GM19351 (cell line): ENCODE results near the gene TMEM9.

Experiments used
- ATAC-seq: cut with Tn5 transposase; IDR thresholded peaks from one replicate; pipeline ENCODE4 v1.9.1; 2021; ENCODE audit warnings: mild to moderate bottlenecking, moderate library complexity; ENCODE audit not compliant: unreplicated experiment

TMEM9 gene

GRCh38 chr1:201154389-201155165 lies at the start of gene TMEM9:
TSS of gene TMEM9 (minus strand) at chr1:201154474. CDS start at chr1:201153923, 551 bp downstream.
- ATAC-seq: peak; percentile 97

GRCh38 chr1:201198598-201198997 lies 44.3 kb upstream of the TMEM9 start:
- no peak for ATAC-seq

- no peak for ATAC-seq
Observed at GRCh38 chr1:201194046-201194445, 39.8 kb upstream of the TMEM9 start.

- ATAC-seq: no peak
Observed at GRCh38 chr1:201192261-201192788, 38.1 kb upstream of the TMEM9 start.

- ATAC-seq: no peak
Observed at GRCh38 chr1:201191653-201192260, 37.5 kb upstream of the TMEM9 start.

GRCh38 chr1:201190624-201191051 lies 36.4 kb upstream of the TMEM9 start, which contains the start of gene IGFN1:
TSS of gene IGFN1 (plus strand) at chr1:201190824. CDS start at chr1:201193294, 2,470 bp downstream.
- no peak for ATAC-seq

GRCh38 chr1:201190005-201190404 lies 35.7 kb upstream of the TMEM9 start:
- ATAC-seq: no peak

GRCh38 chr1:201189085-201189484 lies 34.8 kb upstream of the TMEM9 start:
- no peak for ATAC-seq

GRCh38 chr1:201186192-201186591 lies 31.9 kb upstream of the TMEM9 start:
- ATAC-seq: no peak

GRCh38 chr1:201185527-201186128 lies 31.4 kb upstream of the TMEM9 start:
- ATAC-seq: no peak

GRCh38 chr1:201185123-201185453 lies 30.8 kb upstream of the TMEM9 start:
- no peak for ATAC-seq

GRCh38 chr1:201184307-201185122 lies 30.2 kb upstream of the TMEM9 start:
- ATAC-seq: no peak

GRCh38 chr1:201183753-201184152 lies 29.5 kb upstream of the TMEM9 start:
- no peak for ATAC-seq

- no peak for ATAC-seq
Observed at GRCh38 chr1:201183209-201183608, 28.9 kb upstream of the TMEM9 start.

- ATAC-seq: no peak
Observed at GRCh38 chr1:201181726-201182125, 27.5 kb upstream of the TMEM9 start.

GRCh38 chr1:201181323-201181722 lies 27.0 kb upstream of the TMEM9 start:
- ATAC-seq: no peak

GRCh38 chr1:201180901-201181300 lies 26.6 kb upstream of the TMEM9 start:
- ATAC-seq: no peak

- no peak for ATAC-seq
Observed at GRCh38 chr1:201180141-201180540, 25.9 kb upstream of the TMEM9 start.

- ATAC-seq: no peak
Observed at GRCh38 chr1:201178718-201179117, 24.4 kb upstream of the TMEM9 start.

GRCh38 chr1:201176940-201177339 lies 22.7 kb upstream of the TMEM9 start:
- no peak for ATAC-seq
